HepG2 (cell line): ENCODE results near the gene MCU. TPM values are rescaled to one million over a fixed set of nuclear protein-coding genes. Genes with fewer than 3 reads are reported as not detected.

ENCODE experiments used
- ARNTL ChIP-seq: sonication (generic); formaldehyde crosslinking; IDR thresholded peaks from 2 replicates; pipeline ENCODE4 v1.4.0; 2020; ENCODE audit warnings: mild to moderate bottlenecking, missing genetic modification reagents
- NFYB ChIP-seq: sonication (generic); formaldehyde crosslinking; IDR thresholded peaks from 2 replicates; pipeline ENCODE4 v1.4.0; 2020; ENCODE audit warnings: missing genetic modification reagents
- PRPF4 ChIP-seq: fragments of 200-400 bp; formaldehyde crosslinking; IDR thresholded peaks from 2 replicates; pipeline ENCODE4 v1.6.1; 2016; ENCODE audit warnings: low read length, low read depth; ENCODE audit not compliant: poor library complexity, severe bottlenecking
- TCF12 ChIP-seq, 2 experiments: fragments of 450-650 bp in 1 of 2; sonication (generic) in 1 of 2; formaldehyde crosslinking in 1 of 2; IDR thresholded peaks; 2 replicates each; pipeline versions ENCODE4 v1.6.1 to v1.8.0; 2017 to 2022; ENCODE audit warnings: antibody characterized with exemption in 1 of 2, mild to moderate bottlenecking in 1 of 2, missing genetic modification reagents in 1 of 2, moderate library complexity in 1 of 2
- ZNF468 ChIP-seq: sonication (generic); formaldehyde crosslinking; IDR thresholded peaks from 2 replicates; pipeline ENCODE4 v1.8.0; 2022; ENCODE audit warnings: mild to moderate bottlenecking, moderate library complexity, missing genetic modification reagents
- ZNF574 ChIP-seq: sonication (generic); formaldehyde crosslinking; IDR thresholded peaks from 2 replicates; pipeline ENCODE4 v1.4.0; 2020; ENCODE audit warnings: missing genetic modification reagents
- ZNF615 ChIP-seq: sonication (generic); formaldehyde crosslinking; IDR thresholded peaks from 2 replicates; pipeline ENCODE4 v1.5.0; 2020; ENCODE audit warnings: mild to moderate bottlenecking, missing genetic modification reagents, borderline replicate concordance
- ZNF687 ChIP-seq: sonication (generic); formaldehyde crosslinking; IDR thresholded peaks from 2 replicates; pipeline ENCODE4 v1.5.1; 2020; ENCODE audit warnings: mild to moderate bottlenecking, missing genetic modification reagents, moderate library complexity
- ZNF772 ChIP-seq: sonication (generic); formaldehyde crosslinking; IDR thresholded peaks from 2 replicates; pipeline ENCODE4 v1.5.0; 2020; ENCODE audit warnings: mild to moderate bottlenecking, missing genetic modification reagents
- ZNF781 ChIP-seq: sonication (generic); formaldehyde crosslinking; IDR thresholded peaks from 2 replicates; pipeline ENCODE4 v1.5.1; 2020; ENCODE audit warnings: borderline replicate concordance, mild to moderate bottlenecking, missing genetic modification reagents; ENCODE audit errors: not compliant biosample characterization
- ZNF800 ChIP-seq: sonication (generic); formaldehyde crosslinking; IDR thresholded peaks from 2 replicates; pipeline ENCODE4 v1.4.0; 2020; ENCODE audit warnings: missing genetic modification reagents
- ZSCAN25 ChIP-seq: sonication (generic); formaldehyde crosslinking; IDR thresholded peaks from 2 replicates; pipeline ENCODE4 v1.8.0; 2022; ENCODE audit warnings: mild to moderate bottlenecking, missing genetic modification reagents
- polyA plus RNA-seq, 8 experiments: library from polyadenylated mRNA; depleted of rRNA in 3 of 8; stranded (reverse) in 7 of 8; unstranded in 1 of 8; fragments of >200 nt; fragmentation: Illumina TruSeq in 4 of 8; extraction: Trizol in 4 of 8; gene quantifications; 2 replicates each; pipeline versions ENCODE4 v1.2.1 to v1.2.3, GENCODE V29; 2011 to 2016; ENCODE audit warnings: low read depth in 4 of 8, missing spikeins in 1 of 8, mixed read lengths in 1 of 8; ENCODE audit not compliant: insufficient read depth in 1 of 8
- total RNA-seq, 5 experiments: library from RNA; depleted of rRNA; stranded (reverse); fragments of >200 nt; fragmentation: Illumina TruSeq; extraction: Trizol; gene quantifications; 2 replicates each; pipeline ENCODE4 v1.2.3, GENCODE V29; 2016; ENCODE audit warnings: low read depth in 1 of 5

Gene MCU
- total and polyA plus RNA-seq, 2 of the 13 experiments (the other 11 are each of a cell fraction or from before 2014, with no cell fraction given), result 25.9 to 64.5 TPM

- TF ChIP-seq ZNF800 (CRISPR knock-in tag) (no peak), ZNF781 (no peak), ZNF772 (CRISPR knock-in tag) (no peak), ZSCAN25 (CRISPR knock-in tag) (no peak), NFYB (CRISPR knock-in tag) (no peak), PRPF4 (no peak), ARNTL (CRISPR knock-in tag) (no peak), ZNF615 (CRISPR knock-in tag) (no peak), ZNF687 (CRISPR knock-in tag) (no peak), TCF12 (IDR thresholded peaks at IDR 0.05) (no peak), TCF12 (CRISPR knock-in tag; IDR thresholded peaks at IDR 0.05) (no peak), ZNF574 (CRISPR knock-in tag) (no peak), ZNF468 (no peak)
Measured at GRCh38 chr10:72682638-72683037, 9.3 kb upstream of the MCU start (continued).
